Measurements from ENCODE around the gene INTS2.

INTS2 gene

DNA sequence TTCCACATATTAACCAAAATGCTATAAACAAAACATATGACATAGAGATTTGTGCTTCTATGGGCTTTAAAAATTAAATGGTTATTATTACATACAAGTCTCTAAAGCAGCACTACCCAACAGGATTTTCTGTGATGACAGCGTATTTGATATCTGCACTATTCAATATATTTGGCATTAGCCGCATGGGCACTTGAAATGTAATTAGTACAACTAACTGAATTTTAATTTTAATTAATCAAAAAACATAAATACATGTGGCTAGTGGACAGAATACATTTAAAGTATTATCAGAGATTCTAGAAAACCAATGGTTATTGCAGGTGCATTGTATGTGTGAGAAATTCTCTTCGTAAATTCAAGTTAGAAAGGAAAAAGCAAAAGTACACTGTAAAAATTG is 110.3 kb downstream of the INTS2 start:
- Histone ChIP-seq H4K20me1 (ENCODE audit: insufficient read depth, low read length) (no peaks in the 10 kb centered on the region), H3K9me3 (ENCODE audit: insufficient read depth, low read length, severe bottlenecking) (no peaks in the 10 kb centered on the region), H3K27ac (ENCODE audit: low read length) (no peak overlapping the region), H3K9ac (ENCODE audit: low read depth, low read length) (no peak overlapping the region), H3K36me3 (ENCODE audit: insufficient read depth, low read length) (peaks cover 50% of the 10 kb centered on the region), H3K27me3 (ENCODE audit: insufficient read depth, low read length, poor library complexity) (no peaks in the 10 kb centered on the region), H3K4me1 (ENCODE audit: insufficient read depth, low read length) (no peaks in the 10 kb centered on the region), H2AFZ (ENCODE audit: low read depth, low read length) (no peak overlapping the region), H3K4me3 (ENCODE audit: low read depth in 1 of 2, low read length in 2 of 2) (no peak overlapping the region), H3K79me2 (ENCODE audit: insufficient read depth, low read length) (peaks cover 4% of the 10 kb centered on the region; the same call in 1 of the 2 replicates), H3K4me2 (ENCODE audit: insufficient read depth, low read length) (no peak overlapping the region)
- ATAC-seq (ENCODE audit: insufficient read depth, low read depth) (no peak), DNase-seq (no peak)
- TF ChIP-seq EZH2 (IDR thresholded peaks at IDR 0.05; ENCODE audit: borderline replicate concordance, low read depth, low read length, severe bottlenecking), result no peak
- TF ChIP-seq CTCF (IDR thresholded peaks at IDR 0.05; ENCODE audit: borderline replicate concordance, extremely low read depth, low read length, poor library complexity, severe bottlenecking), result no peak

GRCh38 chr17:61816538-61816937 is 111.2 kb downstream of the INTS2 start:
- Histone ChIP-seq H3K4me2 (ENCODE audit: insufficient read depth, low read length) (no peak overlapping the region), H3K9ac (ENCODE audit: low read depth, low read length) (no peak overlapping the region), H4K20me1 (ENCODE audit: insufficient read depth, low read length) (no peaks in the 10 kb centered on the region), H3K79me2 (ENCODE audit: insufficient read depth, low read length) (no peaks in the 10 kb centered on the region), H3K27ac (ENCODE audit: low read length) (no peak overlapping the region), H3K4me1 (ENCODE audit: insufficient read depth, low read length) (no peaks in the 10 kb centered on the region), H3K36me3 (ENCODE audit: insufficient read depth, low read length) (peaks cover 43% of the 10 kb centered on the region), H3K9me3 (ENCODE audit: insufficient read depth, low read length, severe bottlenecking) (no peaks in the 10 kb centered on the region), H3K27me3 (ENCODE audit: insufficient read depth, low read length, poor library complexity) (no peaks in the 10 kb centered on the region), H2AFZ (ENCODE audit: low read depth, low read length) (no peak overlapping the region), H3K4me3 (ENCODE audit: low read depth in 1 of 2, low read length in 2 of 2) (no peak overlapping the region)
- TF ChIP-seq EZH2 (IDR thresholded peaks at IDR 0.05; ENCODE audit: borderline replicate concordance, low read depth, low read length, severe bottlenecking), result no peak
- no peak for TF ChIP-seq CTCF (IDR thresholded peaks at IDR 0.05; ENCODE audit: borderline replicate concordance, extremely low read depth, low read length, poor library complexity, severe bottlenecking)
- ATAC-seq (ENCODE audit: insufficient read depth, low read depth) (no peak), DNase-seq (no peak)

- H3K4me2 ChIP-seq (ENCODE audit: insufficient read depth, low read length), result no peak overlapping the region
- no peak overlapping the region for H3K27ac ChIP-seq (ENCODE audit: low read length)
- H4K20me1 ChIP-seq (ENCODE audit: insufficient read depth, low read length), result no peaks in the 10 kb centered on the region
- no peak overlapping the region for H2AFZ ChIP-seq (ENCODE audit: low read depth, low read length)
- H3K9ac ChIP-seq (ENCODE audit: low read depth, low read length), result no peak overlapping the region
- H3K79me2 ChIP-seq (ENCODE audit: insufficient read depth, low read length), result no peaks in the 10 kb centered on the region
- H3K36me3 ChIP-seq (ENCODE audit: insufficient read depth, low read length), result peaks cover 43% of the 10 kb centered on the region
- ATAC-seq (ENCODE audit: insufficient read depth, low read depth) (no peak), DNase-seq (no peak)
- no peaks in the 10 kb centered on the region for H3K27me3 ChIP-seq (ENCODE audit: insufficient read depth, low read length, poor library complexity)
- H3K4me1 ChIP-seq (ENCODE audit: insufficient read depth, low read length), result no peaks in the 10 kb centered on the region
- H3K4me3 ChIP-seq (ENCODE audit: low read depth in 1 of 2, low read length in 2 of 2), result no peak overlapping the region
- H3K9me3 ChIP-seq (ENCODE audit: insufficient read depth, low read length, severe bottlenecking), result no peaks in the 10 kb centered on the region
- TF ChIP-seq CTCF (IDR thresholded peaks at IDR 0.05; ENCODE audit: borderline replicate concordance, extremely low read depth, low read length, poor library complexity, severe bottlenecking), result no peak
- TF ChIP-seq EZH2 (IDR thresholded peaks at IDR 0.05; ENCODE audit: borderline replicate concordance, low read depth, low read length, severe bottlenecking), result no peak
Observed at GRCh38 chr17:61815863-61816503, 111.8 kb downstream of the INTS2 start.
